Measurements from ENCODE around the gene HS6ST1.

The HS6ST1 gene

GRCh38 chr2:128276878-128277675, 41.6 kb downstream of the HS6ST1 start:
- no peak for TF ChIP-seq CTCF (IDR thresholded peaks at IDR 0.05; ENCODE audit: control insufficient read depth, insufficient read depth, low read depth, low read length, missing control alignments)
- no peak overlapping the region for H3K4me3 ChIP-seq (ENCODE audit: control insufficient read depth, low read depth, low read length)
- no peak for DNase-seq (ENCODE audit: low read depth)

- no peak overlapping the region for H3K4me3 ChIP-seq (ENCODE audit: control insufficient read depth, low read depth, low read length)
- TF ChIP-seq CTCF (IDR thresholded peaks at IDR 0.05; ENCODE audit: control insufficient read depth, insufficient read depth, low read depth, low read length, missing control alignments): no peak
- DNase-seq (ENCODE audit: low read depth): no peak
Measured at GRCh38 chr2:128275498-128276045, 43.1 kb downstream of the HS6ST1 start.

DNA sequence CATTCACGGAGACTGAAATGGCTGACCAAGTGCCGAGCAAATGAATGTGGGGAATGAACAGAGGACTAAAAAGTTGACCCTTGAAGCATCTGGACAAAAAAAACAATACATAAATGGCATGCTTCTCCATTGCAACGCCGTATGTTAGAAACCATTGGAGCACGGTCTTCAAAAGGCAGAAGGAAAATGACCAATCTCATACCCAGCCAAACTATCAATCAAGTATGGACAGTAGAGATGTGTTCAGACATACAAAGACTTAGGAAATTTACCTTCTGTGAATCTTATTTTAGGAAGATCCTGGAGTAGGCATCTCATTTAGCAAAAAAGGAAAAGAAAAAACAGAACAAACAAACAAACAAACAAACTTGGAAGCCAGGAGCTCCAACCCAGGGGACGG, 44.5 kb downstream of the HS6ST1 start:
- no peak for TF ChIP-seq CTCF (IDR thresholded peaks at IDR 0.05; ENCODE audit: control insufficient read depth, insufficient read depth, low read depth, low read length, missing control alignments)
- no peak for DNase-seq (ENCODE audit: low read depth)
- no peak overlapping the region for H3K4me3 ChIP-seq (ENCODE audit: control insufficient read depth, low read depth, low read length)

GRCh38 chr2:128273469-128274081, 45.1 kb downstream of the HS6ST1 start:
- TF ChIP-seq CTCF (IDR thresholded peaks at IDR 0.05; ENCODE audit: control insufficient read depth, insufficient read depth, low read depth, low read length, missing control alignments): no peak
- H3K4me3 ChIP-seq (ENCODE audit: control insufficient read depth, low read depth, low read length): no peak overlapping the region
- no peak for DNase-seq (ENCODE audit: low read depth)

- no peak for DNase-seq (ENCODE audit: low read depth)
- TF ChIP-seq CTCF (IDR thresholded peaks at IDR 0.05; ENCODE audit: control insufficient read depth, insufficient read depth, low read depth, low read length, missing control alignments): no peak
- H3K4me3 ChIP-seq (ENCODE audit: control insufficient read depth, low read depth, low read length): no peak overlapping the region
Measured at GRCh38 chr2:128272601-128273468, 45.8 kb downstream of the HS6ST1 start.

DNA sequence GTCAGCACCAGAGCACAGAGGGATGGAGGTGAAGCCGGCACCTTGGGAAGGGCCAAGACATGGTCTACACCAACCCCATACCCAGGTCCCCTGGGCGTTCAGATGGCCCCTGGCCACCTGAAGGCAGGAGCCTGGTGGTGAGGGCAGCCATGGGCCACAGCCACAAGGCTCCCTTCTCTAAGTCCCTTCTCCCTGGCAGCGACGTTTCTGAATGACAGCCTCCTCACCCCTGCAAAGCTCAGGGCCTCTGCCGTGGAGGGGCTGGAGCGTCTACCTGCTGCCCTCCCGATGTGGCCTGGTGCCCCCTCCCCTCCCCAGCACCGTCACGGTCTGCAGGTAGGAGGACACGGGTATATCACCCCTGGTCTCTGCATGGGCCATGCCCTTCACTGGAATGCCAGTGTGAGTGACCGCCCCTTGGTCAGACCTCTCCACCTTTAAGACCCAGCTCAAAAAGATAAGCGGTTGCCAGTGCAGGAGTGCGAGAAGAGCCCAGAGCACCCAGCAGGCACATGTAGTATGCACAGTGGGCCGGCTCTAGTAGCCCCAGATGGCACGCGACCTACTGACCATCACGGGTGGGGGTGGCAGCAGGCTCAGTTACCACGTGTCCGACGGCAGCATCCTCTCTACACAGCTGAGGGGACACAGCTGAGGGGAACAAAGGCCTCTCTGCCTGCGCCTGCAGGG, 46.6 kb downstream of the HS6ST1 start:
- TF ChIP-seq CTCF (IDR thresholded peaks at IDR 0.05; ENCODE audit: control insufficient read depth, insufficient read depth, low read depth, low read length, missing control alignments): no peak
- DNase-seq (ENCODE audit: low read depth): no peak
- H3K4me3 ChIP-seq (ENCODE audit: control insufficient read depth, low read depth, low read length): no peak overlapping the region

All from AG09309 (cell line).